ENCODE results near the gene SCAMP2.

- TF ChIP-seq CTCF (IDR thresholded peaks at IDR 0.05) (no peak), POLR2AphosphoS5 (IDR thresholded peaks at IDR 0.05; ENCODE audit: low read depth, low read length) (no peak), REST (IDR thresholded peaks at IDR 0.05; ENCODE audit: insufficient read depth in 1 of 2, low read depth in 2 of 2, low read length in 1 of 2) (no peak)
Observed at GRCh38 chr15:74847432-74847831, 25.7 kb downstream of the SCAMP2 start.
